ENCODE results near the gene P4HA2. TPM values are rescaled to one million over a fixed set of nuclear protein-coding genes. Genes with fewer than 3 reads are reported as not detected.

Gene P4HA2
- total and polyA plus RNA-seq, 4 donors, result 20.3 to 62.3 (median 37.2) TPM

GRCh38 chr5:132257131-132258101 lies 29.8 kb upstream of the P4HA2 start, which contains the start of gene PDLIM4:
Gene PDLIM4 (plus strand): TSS chr5:132257696. CDS start chr5:132257735, 39 bp downstream.
- no peaks in the 10 kb centered on the region for H3K9me3 ChIP-seq (ENCODE audit: control insufficient read depth in 4 of 4, insufficient read depth in 3 of 4, low read length in 3 of 4)
- H3K36me3 ChIP-seq (ENCODE audit: control insufficient read depth in 4 of 4, insufficient read depth in 4 of 4, low read length in 4 of 4), result no peaks in the 10 kb centered on the region
- TF ChIP-seq CTCF (IDR thresholded peaks at IDR 0.05; ENCODE audit: control extremely low read depth, extremely low read depth), result no peak
- peak; percentile 71 to 78 (median 78) for DNase-seq
- WGBS, 2 donors, result 22 to 34% methylated on average over 51 to 88 of the region's 88 CpGs
- no peak within 1 kb of the TSS for H3K9ac ChIP-seq (ENCODE audit: insufficient read depth in 1 of 2, low read length in 2 of 2)
- peak; percentile 9 for ATAC-seq (ENCODE audit: insufficient read depth, low FRiP score)
- H3K27me3 ChIP-seq (ENCODE audit: control insufficient read depth in 3 of 3, insufficient read depth in 3 of 3, low read length in 2 of 3), result peaks cover 0 to 2% (median 0%) of the 10 kb centered on the region in 3 donors
- H3K27ac ChIP-seq (ENCODE audit: low read depth in 1 of 2, low read length in 1 of 2), result peak within 1 kb of the TSS in 1 of 2 donors; percentile 51
- H3K4me3 ChIP-seq, result no peak within 1 kb of the TSS
- H3K4me1 ChIP-seq (ENCODE audit: control insufficient read depth in 5 of 5, insufficient read depth in 5 of 5, low read length in 5 of 5), result peaks cover 0 to 30% (median 9%) of the 10 kb centered on the region in 5 donors

- DNase-seq, result no peak
- H3K9me3 ChIP-seq (ENCODE audit: control insufficient read depth in 4 of 4, insufficient read depth in 3 of 4, low read length in 3 of 4), result no peaks in the 10 kb centered on the region
- no peak overlapping the region for H3K27ac ChIP-seq (ENCODE audit: low read depth in 1 of 2, low read length in 1 of 2)
Observed at GRCh38 chr5:132256783-132257130, 29.1 kb upstream of the P4HA2 start.

GRCh38 chr5:132256086-132256782 lies 28.6 kb upstream of the P4HA2 start:
- peak in 1 of 3 donors; percentile 7 for DNase-seq

More at GRCh38 chr5:132256783-132257130, 29.1 kb upstream of the P4HA2 start:
- no peak for TF ChIP-seq CTCF (IDR thresholded peaks at IDR 0.05; ENCODE audit: control extremely low read depth, extremely low read depth)
- 96 to 98% methylated on average over 6 of the region's 6 CpGs for WGBS, 2 donors
- Histone ChIP-seq H3K27me3 (ENCODE audit: control insufficient read depth in 3 of 3, insufficient read depth in 3 of 3, low read length in 2 of 3) (peaks cover 0 to 2% (median 0%) of the 10 kb centered on the region in 3 donors), H3K9ac (ENCODE audit: insufficient read depth in 1 of 2, low read length in 2 of 2) (no peak overlapping the region), H3K4me3 (no peak overlapping the region), H3K4me1 (ENCODE audit: control insufficient read depth in 5 of 5, insufficient read depth in 5 of 5, low read length in 5 of 5) (peaks cover 0 to 30% (median 9%) of the 10 kb centered on the region in 5 donors), H3K36me3 (ENCODE audit: control insufficient read depth in 4 of 4, insufficient read depth in 4 of 4, low read length in 4 of 4) (no peaks in the 10 kb centered on the region)
- ATAC-seq (ENCODE audit: insufficient read depth, low FRiP score), result no peak

More at GRCh38 chr5:132256086-132256782, 28.6 kb upstream of the P4HA2 start:
- H3K27ac ChIP-seq (ENCODE audit: low read depth in 1 of 2, low read length in 1 of 2), result no peak overlapping the region
- H3K9ac ChIP-seq (ENCODE audit: insufficient read depth in 1 of 2, low read length in 2 of 2), result no peak overlapping the region
- TF ChIP-seq CTCF (IDR thresholded peaks at IDR 0.05; ENCODE audit: control extremely low read depth, extremely low read depth), result no peak
- H3K9me3 ChIP-seq (ENCODE audit: control insufficient read depth in 4 of 4, insufficient read depth in 3 of 4, low read length in 3 of 4), result no peaks in the 10 kb centered on the region
- no peak overlapping the region for H3K4me3 ChIP-seq
- H3K27me3 ChIP-seq (ENCODE audit: control insufficient read depth in 3 of 3, insufficient read depth in 3 of 3, low read length in 2 of 3), result peaks cover 0 to 2% (median 0%) of the 10 kb centered on the region in 3 donors
- peaks cover 0 to 30% (median 9%) of the 10 kb centered on the region in 5 donors for H3K4me1 ChIP-seq (ENCODE audit: control insufficient read depth in 5 of 5, insufficient read depth in 5 of 5, low read length in 5 of 5)
- ATAC-seq (ENCODE audit: insufficient read depth, low FRiP score), result no peak
- no peaks in the 10 kb centered on the region for H3K36me3 ChIP-seq (ENCODE audit: control insufficient read depth in 4 of 4, insufficient read depth in 4 of 4, low read length in 4 of 4)
- WGBS, 2 donors, result 97 to 99% methylated on average over 4 of the region's 4 CpGs
